Measurements from ENCODE around the gene PACS2.
"Not testable (repeated sequence)": the region's sequence is repeated elsewhere in the genome, so short reads cannot be mapped to it uniquely, and the experiment has no call there.

GRCh38 chr14:105297311-105297710 lies 17.2 kb upstream of the PACS2 start:
- TF ChIP-seq CTCF (IDR thresholded peaks at IDR 0.05; ENCODE audit: insufficient read depth, low read length); POLR2AphosphoS5 (IDR thresholded peaks at IDR 0.05; ENCODE audit: low read depth); SPI1 (IDR thresholded peaks at IDR 0.05; ENCODE audit: borderline replicate concordance, low read depth); REST (IDR thresholded peaks at IDR 0.05; ENCODE audit: insufficient replicate concordance, low read depth): not testable (repeated sequence)

Data from HL-60 (cell line).